Measurements from ENCODE around the gene ADAMTS9. TPM values are rescaled to one million over a fixed set of nuclear protein-coding genes. Genes with fewer than 3 reads are reported as not detected.

ADAMTS9 gene
- total RNA-seq, 2 donors from 2014 or later = 30.0 to 31.0 TPM

GRCh38 chr3:64595253-64595694 is 92.5 kb downstream of the ADAMTS9 start:
- Histone ChIP-seq H3K27me3 (replicated peaks; ENCODE audit: insufficient read depth) (no peaks in the 10 kb centered on the region), H3K4me1 (replicated peaks) (no peaks in the 10 kb centered on the region), H3K9me3 (no peaks in the 10 kb centered on the region), H3K27ac (no peak overlapping the region), H3K36me3 (no peaks in the 10 kb centered on the region), H3K4me3 (no peak overlapping the region)
- TF ChIP-seq CTCF (IDR thresholded peaks at IDR 0.05) (no peak), POLR2AphosphoS5 (IDR thresholded peaks at IDR 0.05) (peak; percentile 54)
- 34% methylated on average over 5 of the region's 5 CpGs for WGBS
- no peak for DNase-seq (ENCODE audit: low spot score)
- intact Hi-C loops (cut with DNase I) = no loop called here

GRCh38 chr3:64594134-64594533 is 93.7 kb downstream of the ADAMTS9 start:
- TF ChIP-seq POLR2A (IDR thresholded peaks at IDR 0.05) (no peak), CTCF (IDR thresholded peaks at IDR 0.05) (no peak), POLR2AphosphoS5 (IDR thresholded peaks at IDR 0.05) (no peak)
- H3K36me3 ChIP-seq = no peaks in the 10 kb centered on the region
- H3K9me3 ChIP-seq = no peaks in the 10 kb centered on the region
- 86% methylated on average over 9 of the region's 9 CpGs for WGBS
- H3K4me3 ChIP-seq = no peak overlapping the region
- no peak for DNase-seq (ENCODE audit: low spot score)
- H3K27ac ChIP-seq = no peak overlapping the region
- intact Hi-C loops (cut with DNase I) = no loop called here
- no peaks in the 10 kb centered on the region for H3K27me3 ChIP-seq (replicated peaks; ENCODE audit: insufficient read depth)
- H3K4me1 ChIP-seq (replicated peaks) = no peaks in the 10 kb centered on the region

GRCh38 chr3:64593350-64593749 is 94.5 kb downstream of the ADAMTS9 start:
- WGBS = 67% methylated on average over 3 of the region's 3 CpGs
- no peaks in the 10 kb centered on the region for H3K27me3 ChIP-seq (replicated peaks; ENCODE audit: insufficient read depth)
- H3K36me3 ChIP-seq = no peaks in the 10 kb centered on the region
- no peaks in the 10 kb centered on the region for H3K4me1 ChIP-seq (replicated peaks)
- DNase-seq (ENCODE audit: low spot score) = no peak
- H3K4me3 ChIP-seq = no peak overlapping the region
- H3K9me3 ChIP-seq = no peaks in the 10 kb centered on the region
- intact Hi-C loops (cut with DNase I) = no loop called here
- TF ChIP-seq POLR2AphosphoS5 (IDR thresholded peaks at IDR 0.05) = no peak
- no peak for TF ChIP-seq CTCF (IDR thresholded peaks at IDR 0.05)
- TF ChIP-seq POLR2A (IDR thresholded peaks at IDR 0.05) = no peak
- no peak overlapping the region for H3K27ac ChIP-seq

GRCh38 chr3:64591615-64592014 is 96.2 kb downstream of the ADAMTS9 start:
- intact Hi-C loops (cut with DNase I) = no loop called here
- no peak for TF ChIP-seq POLR2AphosphoS5 (IDR thresholded peaks at IDR 0.05)
- TF ChIP-seq CTCF (IDR thresholded peaks at IDR 0.05) = no peak
- no peak for TF ChIP-seq POLR2A (IDR thresholded peaks at IDR 0.05)
- WGBS = 91% methylated on average over 1 of the region's 1 CpG
- H3K27me3 ChIP-seq (replicated peaks; ENCODE audit: insufficient read depth) = no peaks in the 10 kb centered on the region
- no peak overlapping the region for H3K27ac ChIP-seq
- H3K4me3 ChIP-seq = no peak overlapping the region
- no peak for DNase-seq (ENCODE audit: low spot score)
- no peaks in the 10 kb centered on the region for H3K9me3 ChIP-seq
- H3K36me3 ChIP-seq = no peaks in the 10 kb centered on the region
- no peaks in the 10 kb centered on the region for H3K4me1 ChIP-seq (replicated peaks)

GRCh38 chr3:64588380-64588779 is 99.4 kb downstream of the ADAMTS9 start:
- Histone ChIP-seq H3K4me1 (replicated peaks) (no peaks in the 10 kb centered on the region), H3K36me3 (no peaks in the 10 kb centered on the region), H3K4me3 (no peak overlapping the region), H3K9me3 (no peaks in the 10 kb centered on the region), H3K27me3 (replicated peaks; ENCODE audit: insufficient read depth) (no peaks in the 10 kb centered on the region), H3K27ac (no peak overlapping the region)
- no peak for DNase-seq (ENCODE audit: low spot score)
- TF ChIP-seq POLR2A (IDR thresholded peaks at IDR 0.05) (no peak), POLR2AphosphoS5 (IDR thresholded peaks at IDR 0.05) (no peak), CTCF (IDR thresholded peaks at IDR 0.05) (no peak)
- WGBS = 69% methylated on average over 1 of the region's 1 CpG
- intact Hi-C loops (cut with DNase I) = no loop called here

Data from prostate gland (tissue), 2 donors.